Gastrocnemius medialis (tissue), 4 donors: Measurements from ENCODE around the gene PPFIBP2.

Experiments
- POLR2A ChIP-seq, 2 donors: fragments of 450-650 bp; IDR thresholded peaks; one replicate each; pipeline ENCODE4 v1.6.1; 2017; ENCODE audit warnings: antibody characterized with exemption in 2 of 2, mild to moderate bottlenecking in 2 of 2, moderate library complexity in 2 of 2
- TF ChIP-seq, protein P1 (sequence below), 5 experiments: fragments of 450-650 bp in 3 of 5; fragments of 200-600 bp in 2 of 5; sonication (generic) in 2 of 5; IDR thresholded peaks in 4 of 5; conservative IDR thresholded peaks in 1 of 5; 1 replicate in 4 of 5; 2 replicates in 1 of 5; pipeline ENCODE4 v1.5.1; 2016 to 2019; ENCODE audit warnings: antibody characterized with exemption in 5 of 5, mild to moderate bottlenecking in 3 of 5, moderate library complexity in 3 of 5

DNA sequence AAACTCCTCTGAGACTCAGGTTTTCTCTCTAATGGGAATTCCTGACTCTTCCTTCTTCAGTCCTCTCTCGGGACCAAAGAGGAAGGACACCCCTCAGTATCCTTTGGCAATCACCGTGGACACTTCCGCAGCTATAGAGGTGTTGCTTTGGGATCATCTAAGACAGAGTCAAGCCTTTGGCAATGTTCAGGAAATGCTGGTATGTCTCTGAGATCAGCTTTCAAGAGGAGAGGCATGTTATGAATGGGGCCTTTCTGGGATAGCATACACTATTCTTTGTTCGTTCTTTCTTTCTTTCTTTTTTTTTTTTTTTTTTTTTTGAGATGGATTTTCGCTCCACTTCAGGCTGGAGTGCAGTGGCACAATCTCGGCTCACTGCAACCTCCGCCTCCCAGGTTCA is 42.7 kb upstream of the PPFIBP2 start:
- TF ChIP-seq, protein P1, sequence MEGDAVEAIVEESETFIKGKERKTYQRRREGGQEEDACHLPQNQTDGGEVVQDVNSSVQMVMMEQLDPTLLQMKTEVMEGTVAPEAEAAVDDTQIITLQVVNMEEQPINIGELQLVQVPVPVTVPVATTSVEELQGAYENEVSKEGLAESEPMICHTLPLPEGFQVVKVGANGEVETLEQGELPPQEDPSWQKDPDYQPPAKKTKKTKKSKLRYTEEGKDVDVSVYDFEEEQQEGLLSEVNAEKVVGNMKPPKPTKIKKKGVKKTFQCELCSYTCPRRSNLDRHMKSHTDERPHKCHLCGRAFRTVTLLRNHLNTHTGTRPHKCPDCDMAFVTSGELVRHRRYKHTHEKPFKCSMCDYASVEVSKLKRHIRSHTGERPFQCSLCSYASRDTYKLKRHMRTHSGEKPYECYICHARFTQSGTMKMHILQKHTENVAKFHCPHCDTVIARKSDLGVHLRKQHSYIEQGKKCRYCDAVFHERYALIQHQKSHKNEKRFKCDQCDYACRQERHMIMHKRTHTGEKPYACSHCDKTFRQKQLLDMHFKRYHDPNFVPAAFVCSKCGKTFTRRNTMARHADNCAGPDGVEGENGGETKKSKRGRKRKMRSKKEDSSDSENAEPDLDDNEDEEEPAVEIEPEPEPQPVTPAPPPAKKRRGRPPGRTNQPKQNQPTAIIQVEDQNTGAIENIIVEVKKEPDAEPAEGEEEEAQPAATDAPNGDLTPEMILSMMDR (IDR thresholded peaks at IDR 0.05 in 4 of 5, conservative IDR thresholded peaks at IDR 0.05 in 1 of 5), result no peak
- TF ChIP-seq POLR2A (IDR thresholded peaks at IDR 0.05), result no peak
